ENCODE measurements around the gene KRTAP9-7. TPM values are rescaled to one million over a fixed set of nuclear protein-coding genes. Genes with fewer than 3 reads are reported as not detected.

Gene KRTAP9-7
- polyA plus RNA-seq, 1 donor from 2014 or later = not detected

Small RNA genes lying within 50 kb of the gene (small RNA-seq; reads per million reads assigned to genes)
- gene KRTAP9-10P = 0 reads per million in 3 experiments

Other genes starting within 250 kb of the KRTAP9-7 start
- gene KRTAP1-5, start 248.5 kb upstream of the KRTAP9-7 start, polyA plus RNA-seq = not detected in 2 replicates
- gene KRTAP1-4, start 245.5 kb upstream of the KRTAP9-7 start, polyA plus RNA-seq = not detected in 2 replicates
- not detected in 2 replicates for gene KRTAP1-3, start 240.8 kb upstream of the KRTAP9-7 start, polyA plus RNA-seq
- not detected in 2 replicates for gene KRTAP1-1, start 234.2 kb upstream of the KRTAP9-7 start, polyA plus RNA-seq
- gene KRTAP2-1, start 228.4 kb upstream of the KRTAP9-7 start, polyA plus RNA-seq = not detected in 2 replicates
- gene KRTAP2-2, start 220.5 kb upstream of the KRTAP9-7 start, polyA plus RNA-seq = not detected in 2 replicates
- gene KRTAP2-3, start 215.6 kb upstream of the KRTAP9-7 start, polyA plus RNA-seq = not detected in 2 replicates
- not detected in 2 replicates for gene KRTAP2-4, start 209.8 kb upstream of the KRTAP9-7 start, polyA plus RNA-seq
- gene KRTAP4-7, start 191.5 kb upstream of the KRTAP9-7 start, polyA plus RNA-seq = not detected in 2 replicates
- not detected in 2 replicates for gene KRTAP4-8, start 177.6 kb upstream of the KRTAP9-7 start, polyA plus RNA-seq
- gene KRTAP4-16, start 173.5 kb upstream of the KRTAP9-7 start, polyA plus RNA-seq = not detected in 2 replicates
- not detected in 2 replicates for gene KRTAP4-9, start 170.3 kb upstream of the KRTAP9-7 start, polyA plus RNA-seq
- not detected in 2 replicates for gene KRTAP4-11, start 157.3 kb upstream of the KRTAP9-7 start, polyA plus RNA-seq
- gene KRTAP4-12, start 151.5 kb upstream of the KRTAP9-7 start, polyA plus RNA-seq = not detected in 2 replicates
- not detected in 2 replicates for gene KRTAP4-6, start 135.2 kb upstream of the KRTAP9-7 start, polyA plus RNA-seq
- not detected in 2 replicates for gene KRTAP4-5, start 125.9 kb upstream of the KRTAP9-7 start, polyA plus RNA-seq
- gene KRTAP4-4, start 115.0 kb upstream of the KRTAP9-7 start, polyA plus RNA-seq = not detected in 2 replicates
- gene KRTAP4-3, start 107.5 kb upstream of the KRTAP9-7 start, polyA plus RNA-seq = not detected in 2 replicates
- not detected in 2 replicates for gene KRTAP4-2, start 97.5 kb upstream of the KRTAP9-7 start, polyA plus RNA-seq
- not detected in 2 replicates for gene KRTAP4-1, start 90.8 kb upstream of the KRTAP9-7 start, polyA plus RNA-seq
- not detected in 2 replicates for gene KRTAP9-1, start 85.8 kb upstream of the KRTAP9-7 start, polyA plus RNA-seq
- not detected in 2 replicates for gene KRTAP9-2, start 49.0 kb upstream of the KRTAP9-7 start, polyA plus RNA-seq
- not detected in 2 replicates for gene KRTAP9-3, start 43.2 kb upstream of the KRTAP9-7 start, polyA plus RNA-seq
- not detected in 2 replicates for gene KRTAP9-8, start 37.7 kb upstream of the KRTAP9-7 start, polyA plus RNA-seq
- not detected in 2 replicates for gene KRTAP9-4, start 26.0 kb upstream of the KRTAP9-7 start, polyA plus RNA-seq
- not detected in 2 replicates for gene KRTAP9-9, start 20.3 kb upstream of the KRTAP9-7 start, polyA plus RNA-seq
- not detected in 2 replicates for gene KRTAP9-6, start 10.3 kb upstream of the KRTAP9-7 start, polyA plus RNA-seq
- not detected in 2 replicates for gene KRTAP29-1, start 27.2 kb downstream of the KRTAP9-7 start, polyA plus RNA-seq
- gene KRTAP16-1, start 33.6 kb downstream of the KRTAP9-7 start, polyA plus RNA-seq = not detected in 2 replicates
- gene KRTAP17-1, start 40.0 kb downstream of the KRTAP9-7 start, polyA plus RNA-seq = not detected in 2 replicates
- not detected in 2 replicates for gene KRT33A, start 75.1 kb downstream of the KRTAP9-7 start, polyA plus RNA-seq
- not detected in 2 replicates for gene KRT33B, start 94.1 kb downstream of the KRTAP9-7 start, polyA plus RNA-seq
- gene KRT34, start 106.6 kb downstream of the KRTAP9-7 start, polyA plus RNA-seq = not detected in 2 replicates
- not detected in 2 replicates for gene KRT31, start 121.9 kb downstream of the KRTAP9-7 start, polyA plus RNA-seq
- not detected in 2 replicates for gene KRT37, start 148.9 kb downstream of the KRTAP9-7 start, polyA plus RNA-seq
- gene KRT38, start 165.3 kb downstream of the KRTAP9-7 start, polyA plus RNA-seq = not detected in 2 replicates
- not detected in 2 replicates for gene KRT32, start 191.7 kb downstream of the KRTAP9-7 start, polyA plus RNA-seq
- not detected in 2 replicates for gene KRT35, start 205.5 kb downstream of the KRTAP9-7 start, polyA plus RNA-seq
- gene KRT36, start 214.2 kb downstream of the KRTAP9-7 start, polyA plus RNA-seq = not detected in 2 replicates
- gene KRT13, start 229.9 kb downstream of the KRTAP9-7 start, polyA plus RNA-seq = not detected in 2 replicates
- 0.09 TPM in 1 of 2 replicates, not detected in the other for gene KRT15, start 243.2 kb downstream of the KRTAP9-7 start, polyA plus RNA-seq